Neural progenitor cell (in vitro differentiated cells): ENCODE results near the gene LDAH. TPM values are rescaled to one million over a fixed set of nuclear protein-coding genes. Genes with fewer than 3 reads are reported as not detected.

Experiments
- DNase-seq: peaks from one replicate; pipeline ENCODE4 v3.0.0-alpha.2; 2016; ENCODE audit warnings: low spot score
- H2AFZ ChIP-seq: fragments of 200-600 bp; sonication (generic); replicated peaks from 2 replicates; pipeline ENCODE4 v1.6.1; 2016; ENCODE audit warnings: antibody characterized with exemption
- H3F3A ChIP-seq: fragments of 200-600 bp; sonication (generic); 2 replicates; pipeline ENCODE4 v1.6.1; 2016; ENCODE audit warnings: antibody characterized with exemption, low read depth
- H3K27ac ChIP-seq: fragments of 200-600 bp; sonication (generic); 2 replicates; pipeline ENCODE4 v1.5.1; 2016; ENCODE audit warnings: mild to moderate bottlenecking
- H3K27me3 ChIP-seq: fragments of 200-600 bp; sonication (generic); 2 replicates; pipeline ENCODE4 v1.6.1; 2016; ENCODE audit warnings: mild to moderate bottlenecking, moderate library complexity
- H3K36me3 ChIP-seq: fragments of 200-600 bp; sonication (generic); 2 replicates; pipeline ENCODE4 v1.5.1; 2016
- H3K4me1 ChIP-seq: fragments of 200-600 bp; sonication (generic); 2 replicates; pipeline ENCODE4 v1.6.1; 2016; ENCODE audit warnings: mixed run types
- H3K4me2 ChIP-seq: fragments of 200-600 bp; sonication (generic); 2 replicates; pipeline ENCODE4 v1.6.1; 2016
- H3K4me3 ChIP-seq: fragments of 200-600 bp; sonication (generic); 2 replicates; pipeline ENCODE4 v1.5.1; 2016
- H3K79me2 ChIP-seq: fragments of 200-600 bp; sonication (generic); 2 replicates; pipeline ENCODE4 v1.6.1; 2016; ENCODE audit warnings: low read depth
- H3K9ac ChIP-seq: fragments of 200-600 bp; sonication (generic); 2 replicates; pipeline ENCODE4 v1.6.1; 2016
- H3K9me3 ChIP-seq: fragments of 200-600 bp; sonication (generic); 2 replicates; pipeline ENCODE4 v1.5.1; 2016; ENCODE audit warnings: low read depth
- H4K20me1 ChIP-seq: fragments of 200-600 bp; sonication (generic); 2 replicates; pipeline ENCODE4 v1.6.1; 2016; ENCODE audit warnings: low read depth
- H3K27ac Mint-ChIP-seq: 3 replicates; pipeline ENCODE4 v1.8.0; 2021; ENCODE audit warnings: mixed read lengths
- H3K27me3 Mint-ChIP-seq: 2 replicates; pipeline ENCODE4 v1.8.0; 2022; ENCODE audit warnings: low read depth, mild to moderate bottlenecking, inconsistent platforms, moderate library complexity, mixed read lengths; ENCODE audit not compliant: insufficient read depth
- H3K36me3 Mint-ChIP-seq: 3 replicates; pipeline ENCODE4 v1.8.0; 2021; ENCODE audit warnings: mixed read lengths
- H3K4me1 Mint-ChIP-seq: 3 replicates; pipeline ENCODE4 v1.8.0; 2021; ENCODE audit warnings: mixed read lengths
- H3K4me3 Mint-ChIP-seq: 3 replicates; pipeline ENCODE4 v1.8.0; 2021; ENCODE audit warnings: mild to moderate bottlenecking, moderate library complexity, mixed read lengths
- H3K9me3 Mint-ChIP-seq: 3 replicates; pipeline ENCODE4 v1.8.0; 2020; ENCODE audit warnings: mixed read lengths
- CTCF ChIP-seq: fragments of 200-600 bp; sonication (generic); IDR thresholded peaks from 2 replicates; pipeline ENCODE4 v1.5.1; 2017; ENCODE audit warnings: antibody characterized with exemption, mild to moderate bottlenecking
- EZH2 ChIP-seq: fragments of 200-600 bp; sonication (generic); IDR thresholded peaks from 2 replicates; pipeline ENCODE4 v1.6.1; 2017; ENCODE audit warnings: antibody characterized with exemption, mild to moderate bottlenecking, moderate library complexity
- EZH2phosphoT487 ChIP-seq: fragments of 200-600 bp; sonication (generic); IDR thresholded peaks from 2 replicates; pipeline ENCODE4 v1.6.1; 2017; ENCODE audit warnings: antibody characterized with exemption
- total RNA-seq: library from RNA; depleted of rRNA; stranded (reverse); fragments of >200 nt; gene quantifications from 2 replicates; pipeline ENCODE4 v1.2.3, GENCODE V29; 2015; ENCODE audit warnings: low replicate concordance

LDAH gene
- total RNA-seq, 1 donor from 2014 or later = 45.2 TPM

- H3K27ac ChIP-seq = no peak overlapping the region
- H2AFZ ChIP-seq = no peak overlapping the region
- Mint-ChIP-seq H3K4me3 (no peak overlapping the region), H3K4me1 (peaks cover 14% of the 10 kb centered on the region), H3K27ac (no peak overlapping the region), H3K9me3 (peaks cover 2% of the 10 kb centered on the region), H3K27me3 (peaks cover 2% of the 10 kb centered on the region), H3K36me3 (peaks cover 28% of the 10 kb centered on the region)
- no peaks in the 10 kb centered on the region for H3K27me3 ChIP-seq
- TF ChIP-seq EZH2phosphoT487 (no peak), EZH2 (no peak), CTCF (no peak)
- no peaks in the 10 kb centered on the region for H4K20me1 ChIP-seq
- H3K36me3 ChIP-seq = no peaks in the 10 kb centered on the region
- no peak overlapping the region for H3K4me3 ChIP-seq
- H3F3A ChIP-seq = no peaks in the 10 kb centered on the region
- no peaks in the 10 kb centered on the region for H3K79me2 ChIP-seq
- no peak overlapping the region for H3K9ac ChIP-seq
- DNase-seq = no peak
- no peaks in the 10 kb centered on the region for H3K9me3 ChIP-seq
- H3K4me2 ChIP-seq = no peak overlapping the region
- H3K4me1 ChIP-seq = peaks cover 6% of the 10 kb centered on the region
Observed at GRCh38 chr2:20725782-20726181, 97.1 kb downstream of the LDAH start.

- Histone ChIP-seq H3K27me3 (no peaks in the 10 kb centered on the region), H3K4me1 (peaks cover 6% of the 10 kb centered on the region), H3K36me3 (no peaks in the 10 kb centered on the region), H3K4me2 (no peak overlapping the region), H3K4me3 (no peak overlapping the region), H2AFZ (no peak overlapping the region), H3K79me2 (peaks cover 10% of the 10 kb centered on the region), H3K9ac (no peak overlapping the region), H3F3A (no peaks in the 10 kb centered on the region), H3K27ac (no peak overlapping the region), H4K20me1 (no peaks in the 10 kb centered on the region), H3K9me3 (no peaks in the 10 kb centered on the region)
- H3K9me3 Mint-ChIP-seq = peaks cover 8% of the 10 kb centered on the region
- H3K27me3 Mint-ChIP-seq = peaks cover 2% of the 10 kb centered on the region
- TF ChIP-seq EZH2phosphoT487 (no peak), EZH2 (no peak), CTCF (no peak)
- no peak overlapping the region for H3K4me3 Mint-ChIP-seq
- H3K4me1 Mint-ChIP-seq = peaks cover 14% of the 10 kb centered on the region
- no peak for DNase-seq
- peaks cover 35% of the 10 kb centered on the region for H3K36me3 Mint-ChIP-seq
- H3K27ac Mint-ChIP-seq = no peak overlapping the region
Observed at GRCh38 chr2:20724500-20725053, 98.3 kb downstream of the LDAH start.

GRCh38 chr2:20723543-20723942 lies 99.4 kb downstream of the LDAH start:
- H4K20me1 ChIP-seq = no peaks in the 10 kb centered on the region
- Mint-ChIP-seq H3K9me3 (peaks cover 10% of the 10 kb centered on the region), H3K36me3 (peaks cover 37% of the 10 kb centered on the region), H3K27ac (no peak overlapping the region), H3K4me1 (peaks cover 9% of the 10 kb centered on the region), H3K4me3 (no peak overlapping the region), H3K27me3 (peaks cover 2% of the 10 kb centered on the region)
- no peaks in the 10 kb centered on the region for H3K9me3 ChIP-seq
- no peaks in the 10 kb centered on the region for H3K27me3 ChIP-seq
- no peak overlapping the region for H3K4me3 ChIP-seq
- H3K79me2 ChIP-seq = peaks cover 13% of the 10 kb centered on the region
- TF ChIP-seq EZH2phosphoT487 = no peak
- TF ChIP-seq EZH2 = no peak
- TF ChIP-seq CTCF = no peak
- no peaks in the 10 kb centered on the region for H3K36me3 ChIP-seq
- H3K27ac ChIP-seq = no peak overlapping the region
- no peak overlapping the region for H3K4me2 ChIP-seq
- no peak overlapping the region for H3K9ac ChIP-seq
- H2AFZ ChIP-seq = no peak overlapping the region
- peaks cover 3% of the 10 kb centered on the region for H3K4me1 ChIP-seq
- no peaks in the 10 kb centered on the region for H3F3A ChIP-seq
- DNase-seq = no peak
